Measurements from ENCODE around the gene MBP.

MBP gene

DNA sequence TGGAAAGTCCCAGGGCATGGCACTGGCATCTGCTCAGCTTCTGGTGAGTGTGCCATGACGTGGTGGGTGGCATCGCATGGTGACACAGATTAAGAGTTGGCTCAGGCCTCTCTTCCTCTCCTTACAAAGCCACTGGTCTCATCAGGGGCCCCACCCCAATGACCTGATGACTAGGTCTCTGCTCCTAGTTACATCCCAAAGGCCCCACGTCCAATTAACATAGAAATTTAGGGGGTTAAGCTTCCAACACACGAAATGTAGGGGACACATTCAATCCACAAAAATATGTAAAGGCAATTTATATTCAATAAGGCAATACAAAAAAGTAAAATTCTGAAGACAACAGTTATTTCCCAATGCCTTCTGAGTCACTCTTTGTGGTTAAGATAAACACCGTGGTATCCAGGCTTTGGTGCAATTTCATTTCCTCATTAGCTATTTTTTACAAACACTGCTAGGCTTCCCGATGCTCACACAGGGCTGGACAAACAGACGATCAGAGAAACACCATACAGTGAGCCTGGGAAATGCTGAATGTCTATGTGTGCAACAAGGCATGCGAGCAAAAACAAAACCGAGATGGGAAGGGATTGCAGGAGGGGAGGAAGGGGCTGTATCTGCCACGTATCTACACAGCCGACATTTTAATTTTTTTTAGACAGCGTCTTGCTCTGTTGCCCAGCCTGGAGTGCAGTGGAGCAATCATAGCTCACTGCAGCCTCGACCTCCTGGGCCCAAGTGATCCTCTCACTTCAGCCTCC is 67.2 kb downstream of the MBP start:
- DNase-seq (ENCODE audit: low read depth), result peak; percentile 83

DNA sequence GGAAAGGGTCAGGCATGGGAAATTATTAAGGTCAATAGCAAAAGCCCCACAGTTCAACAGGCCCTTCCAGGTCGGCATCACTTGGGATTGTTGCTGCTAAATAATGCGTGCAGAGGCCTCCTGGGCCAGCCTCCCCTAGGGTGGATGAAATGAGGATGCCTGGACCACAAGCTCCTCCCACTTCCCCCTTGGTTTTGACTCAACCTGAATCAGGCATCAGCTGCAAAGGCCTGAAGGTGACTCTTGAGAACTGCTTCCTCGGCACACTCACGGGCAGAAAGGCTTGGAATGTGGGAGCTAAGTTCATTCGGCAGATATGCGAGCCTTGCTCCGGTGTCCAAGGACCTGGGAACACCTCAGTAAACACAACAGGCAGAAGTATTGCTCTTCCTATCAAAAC is 69.3 kb downstream of the MBP start:
- no peak for DNase-seq (ENCODE audit: low read depth)

- peak; percentile 62 for DNase-seq (ENCODE audit: low read depth)
Measured at GRCh38 chr18:77062518-77063003, 70.0 kb downstream of the MBP start.

DNA sequence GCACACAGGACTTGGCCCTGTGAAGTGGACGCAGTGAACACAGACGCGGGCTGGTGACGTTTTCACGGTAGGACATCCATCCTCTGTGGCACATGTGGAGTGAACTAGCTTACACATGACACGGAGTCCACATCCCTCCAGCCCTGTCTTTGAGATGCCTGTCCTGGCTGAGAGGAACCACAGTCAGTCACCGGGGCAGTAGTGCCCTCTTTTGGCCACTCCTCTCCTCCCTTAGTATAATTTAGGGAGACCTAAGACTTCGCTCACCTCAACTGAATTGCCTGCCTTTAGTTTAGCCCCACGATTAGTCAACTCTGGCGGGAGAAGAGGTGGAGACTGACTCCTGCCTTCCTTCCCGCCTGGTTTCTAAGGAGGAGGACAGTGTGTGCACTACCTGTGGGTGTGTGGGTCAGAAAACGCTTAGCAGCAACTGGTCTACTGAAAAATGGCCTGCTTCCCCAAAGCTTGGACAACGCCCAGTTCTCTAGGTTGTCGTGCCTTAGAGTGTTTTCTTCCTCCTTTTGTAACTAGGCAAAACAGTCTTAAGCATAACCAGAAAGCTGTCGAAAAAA is 70.6 kb downstream of the MBP start:
- no peak for DNase-seq (ENCODE audit: low read depth)

GRCh38 chr18:77061281-77061945 is 71.2 kb downstream of the MBP start:
- no peak for DNase-seq (ENCODE audit: low read depth)

DNA sequence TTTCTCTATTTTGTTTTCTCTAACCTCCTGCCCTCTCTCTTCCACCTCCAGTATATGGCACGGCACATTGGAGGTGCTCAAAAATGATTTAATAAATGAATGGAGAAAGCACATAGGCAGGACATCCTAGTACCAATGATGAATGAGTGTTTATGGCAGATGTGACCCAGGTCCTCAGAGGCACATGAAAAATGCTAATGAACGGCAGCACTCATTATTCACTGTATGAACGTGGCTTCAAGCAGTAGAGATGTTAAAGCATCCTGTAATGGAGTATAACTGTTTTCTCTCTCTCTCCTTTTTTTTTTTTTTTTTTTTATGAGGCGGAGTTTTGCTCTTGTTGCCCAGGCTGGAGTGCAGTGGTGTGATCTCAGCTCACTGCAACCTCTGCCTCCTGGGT is 72.4 kb downstream of the MBP start:
- DNase-seq (ENCODE audit: low read depth), result no peak

GRCh38 chr18:77059294-77059916 is 73.2 kb downstream of the MBP start:
- no peak for DNase-seq (ENCODE audit: low read depth)

DNA sequence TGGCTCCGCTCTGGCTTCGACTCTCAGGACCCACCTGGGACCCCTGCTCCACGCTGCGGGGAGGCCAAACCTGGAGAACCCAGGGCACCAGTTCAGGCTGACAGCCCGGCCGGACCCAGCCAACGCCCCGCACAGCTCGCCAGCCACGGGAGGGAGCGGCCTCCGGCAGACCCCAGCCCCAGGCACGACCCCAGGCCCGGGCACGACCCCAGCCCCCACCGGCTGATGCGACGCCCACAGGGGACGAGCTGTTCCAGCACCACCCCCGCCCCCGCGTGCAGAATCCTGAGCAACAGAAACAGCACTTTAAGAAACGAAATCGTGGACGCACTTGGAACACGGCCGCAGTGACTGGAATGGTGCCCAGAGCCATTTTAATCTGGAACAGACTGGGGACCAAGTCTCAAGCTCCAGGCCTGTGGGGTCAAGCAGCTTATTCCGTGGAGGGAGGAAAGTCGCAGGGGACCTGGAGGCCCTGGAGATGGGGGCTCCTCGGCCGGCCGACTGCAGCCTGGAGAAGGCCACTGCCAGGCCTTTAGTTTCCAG is 74.2 kb downstream of the MBP start:
- no peak for DNase-seq (ENCODE audit: low read depth)

DNA sequence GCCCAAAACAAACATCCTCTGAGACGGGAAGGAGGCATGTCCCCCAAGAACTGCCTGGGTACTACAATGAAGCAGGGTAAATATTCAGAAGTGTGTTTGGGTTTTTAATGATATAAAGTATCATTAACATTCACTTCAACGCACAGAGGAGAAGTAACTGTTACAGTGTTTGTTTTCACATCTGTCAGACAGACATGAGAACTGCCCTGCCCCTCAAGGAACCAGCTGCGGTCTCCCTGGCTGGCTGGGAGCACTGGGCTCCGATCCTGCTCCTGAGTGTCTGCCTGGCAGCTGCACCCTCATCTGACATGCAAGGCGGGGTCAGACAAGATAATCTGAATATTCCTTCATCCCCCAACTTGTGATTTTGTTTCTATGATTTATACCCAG is 75.6 kb downstream of the MBP start:
- no peak for DNase-seq (ENCODE audit: low read depth)

GRCh38 chr18:77056344-77057005 is 76.1 kb downstream of the MBP start:
- no peak for DNase-seq (ENCODE audit: low read depth)

GRCh38 chr18:77055429-77056300 is 76.9 kb downstream of the MBP start:
- no peak for DNase-seq (ENCODE audit: low read depth)

- peak; percentile 57 for DNase-seq (ENCODE audit: low read depth)
Measured at GRCh38 chr18:77054606-77055428, 77.8 kb downstream of the MBP start.

DNA sequence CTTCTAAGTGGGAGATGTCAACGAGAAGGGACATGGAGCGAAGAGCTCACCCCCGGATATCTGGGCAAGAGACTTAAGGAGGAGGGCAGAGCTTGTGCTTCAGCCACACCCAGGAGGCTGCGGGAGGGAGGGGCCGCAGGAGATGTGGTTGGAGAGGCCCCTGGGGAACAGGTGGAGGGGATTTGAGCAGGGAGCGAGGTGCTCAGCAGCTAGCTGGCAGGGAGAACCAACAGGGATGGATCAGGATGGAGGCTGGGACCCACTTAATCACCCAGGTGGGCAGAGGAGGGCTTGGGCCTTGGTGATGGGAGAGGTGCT is 78.3 kb downstream of the MBP start:
- DNase-seq (ENCODE audit: low read depth), result no peak

GRCh38 chr18:77053616-77054287 is 78.8 kb downstream of the MBP start:
- DNase-seq (ENCODE audit: low read depth), result no peak

- no peak for DNase-seq (ENCODE audit: low read depth)
Measured at GRCh38 chr18:77052983-77053309, 79.6 kb downstream of the MBP start.

GRCh38 chr18:77052297-77052982 is 80.1 kb downstream of the MBP start:
- no peak for DNase-seq (ENCODE audit: low read depth)

DNA sequence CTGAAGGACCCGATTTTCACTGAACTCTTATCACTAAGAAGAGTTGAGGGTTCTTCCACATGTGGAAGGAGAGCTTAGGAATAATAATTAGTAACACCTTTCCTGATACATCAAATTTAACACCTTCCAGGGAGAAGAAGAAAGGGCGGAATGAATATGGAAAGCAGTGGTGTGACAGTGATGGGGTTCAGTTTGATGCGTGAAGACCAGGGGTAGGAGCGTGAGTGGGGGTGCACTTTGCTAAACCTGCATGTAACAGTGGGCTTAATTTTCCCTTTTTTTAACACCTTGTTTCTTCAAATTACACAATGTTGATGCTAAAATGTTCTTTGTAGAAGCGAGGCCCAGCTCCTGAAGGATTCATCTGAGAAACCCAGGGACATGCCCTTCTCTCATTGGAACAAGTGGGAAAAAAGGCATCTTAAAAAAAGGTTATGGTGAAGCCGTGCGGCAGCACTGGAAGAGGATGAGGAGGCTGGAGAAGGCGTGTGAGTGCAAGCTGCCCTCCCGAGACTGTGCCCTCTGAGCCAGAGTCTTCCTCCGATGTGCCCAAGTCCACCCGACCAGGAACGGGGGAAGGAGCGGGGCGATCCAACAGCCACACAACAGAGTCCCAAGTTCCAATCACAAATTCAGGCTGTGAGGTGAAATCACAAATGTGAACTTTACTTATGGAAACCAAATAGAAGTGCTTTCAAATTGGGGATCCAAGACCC is 80.8 kb downstream of the MBP start:
- DNase-seq (ENCODE audit: low read depth), result no peak

DNA sequence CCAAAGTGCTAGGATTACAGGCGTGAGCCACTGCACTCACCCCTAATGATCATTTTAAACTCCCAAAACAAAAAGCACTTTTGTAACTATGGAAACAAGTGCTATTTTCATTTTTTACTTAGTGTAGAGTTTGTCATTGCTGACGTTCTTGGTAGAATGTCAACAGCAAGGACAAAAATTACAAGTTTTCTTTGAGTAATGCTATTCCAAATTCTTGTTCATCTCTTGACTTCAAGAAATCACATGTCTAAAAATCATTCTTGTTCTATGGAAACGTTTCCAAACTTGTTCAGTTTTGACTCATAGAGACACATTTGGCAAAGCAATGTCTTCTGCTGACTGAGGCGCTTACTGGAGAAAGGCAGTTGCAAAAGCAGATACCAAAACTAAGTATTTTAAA is 82.6 kb downstream of the MBP start:
- no peak for DNase-seq (ENCODE audit: low read depth)

Data from GM04504 (cell line).